H54 (cell line): ENCODE results near the gene GALR3.
A peak's percentile ranks its signal among the peaks of the same experiment; 100 is the strongest.

Experiments used
- DNase-seq: peaks from one replicate; pipeline ENCODE4 v3.0.0; 2011; ENCODE audit warnings: low spot score, mixed read lengths; ENCODE audit not compliant: insufficient read length
- FAIRE-seq: peaks from 3 replicates; lab custom pipeline; 2011; peaks lifted over from hg19 to GRCh38; lab: Jason Lieb, UNC
- POLR2A ChIP-seq: IDR thresholded peaks from 2 replicates; pipeline ENCODE4 v1.6.1; 2011; ENCODE audit warnings: low read depth, mild to moderate bottlenecking, low read length

GALR3 gene, protein sequence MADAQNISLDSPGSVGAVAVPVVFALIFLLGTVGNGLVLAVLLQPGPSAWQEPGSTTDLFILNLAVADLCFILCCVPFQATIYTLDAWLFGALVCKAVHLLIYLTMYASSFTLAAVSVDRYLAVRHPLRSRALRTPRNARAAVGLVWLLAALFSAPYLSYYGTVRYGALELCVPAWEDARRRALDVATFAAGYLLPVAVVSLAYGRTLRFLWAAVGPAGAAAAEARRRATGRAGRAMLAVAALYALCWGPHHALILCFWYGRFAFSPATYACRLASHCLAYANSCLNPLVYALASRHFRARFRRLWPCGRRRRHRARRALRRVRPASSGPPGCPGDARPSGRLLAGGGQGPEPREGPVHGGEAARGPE

DNA sequence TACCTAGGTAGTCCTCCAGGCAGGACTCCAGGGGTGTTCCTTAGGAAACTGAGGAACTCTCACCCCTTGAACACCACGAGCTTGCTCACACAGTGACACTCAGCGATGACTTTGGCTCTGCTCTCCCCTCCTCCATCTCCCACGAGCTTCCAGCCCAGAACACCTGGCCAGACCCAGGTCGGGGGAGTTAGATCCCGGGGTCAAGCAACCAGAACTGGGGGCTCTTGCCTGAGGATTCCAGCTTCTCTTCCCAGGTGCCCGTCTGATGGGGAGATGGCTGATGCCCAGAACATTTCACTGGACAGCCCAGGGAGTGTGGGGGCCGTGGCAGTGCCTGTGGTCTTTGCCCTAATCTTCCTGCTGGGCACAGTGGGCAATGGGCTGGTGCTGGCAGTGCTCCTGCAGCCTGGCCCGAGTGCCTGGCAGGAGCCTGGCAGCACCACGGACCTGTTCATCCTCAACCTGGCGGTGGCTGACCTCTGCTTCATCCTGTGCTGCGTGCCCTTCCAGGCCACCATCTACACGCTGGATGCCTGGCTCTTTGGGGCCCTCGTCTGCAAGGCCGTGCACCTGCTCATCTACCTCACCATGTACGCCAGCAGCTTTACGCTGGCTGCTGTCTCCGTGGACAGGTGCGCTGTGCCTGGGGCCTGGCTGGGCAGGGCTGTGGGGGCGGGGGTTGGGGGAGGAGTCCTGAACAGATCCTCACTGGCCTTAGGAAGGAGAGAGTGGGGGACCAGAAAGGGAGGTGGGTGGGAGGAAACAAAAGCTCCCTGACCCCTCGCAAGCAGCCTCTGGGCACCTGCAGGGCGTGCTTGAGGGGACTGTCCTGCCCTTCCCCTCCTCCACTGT lies at the start of gene GALR3:
Gene GALR3, plus strand, starts transcription at position 249 of the 852 bp plus-strand sequence. Its CDS starts 25 bp downstream, at position 274.
- DNase-seq (no peak), FAIRE-seq (no peak)
- TF ChIP-seq POLR2A: no peak

DNA sequence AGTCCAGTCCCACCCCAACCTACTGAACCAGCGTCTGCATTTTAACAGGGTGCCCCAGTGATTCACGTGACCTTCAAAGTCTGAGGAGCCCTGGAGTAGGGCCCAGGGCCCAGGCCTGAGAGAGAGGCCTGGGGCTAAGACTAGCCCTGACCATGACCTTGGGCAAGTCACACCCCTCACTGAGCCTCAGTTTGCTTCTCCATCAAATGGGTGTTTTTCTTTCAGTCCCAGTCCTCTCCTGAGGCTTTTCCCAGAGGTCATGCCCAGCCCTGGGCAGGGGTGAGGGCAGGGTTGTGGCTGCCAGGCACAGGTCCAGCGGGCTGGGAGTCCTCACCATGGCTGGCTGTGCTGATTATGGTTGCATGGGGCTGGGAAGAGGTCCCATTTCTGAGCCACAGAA lies 48.5 kb upstream of the GALR3 start:
- TF ChIP-seq POLR2A: no peak
- no peak for DNase-seq
- no peak for FAIRE-seq

DNA sequence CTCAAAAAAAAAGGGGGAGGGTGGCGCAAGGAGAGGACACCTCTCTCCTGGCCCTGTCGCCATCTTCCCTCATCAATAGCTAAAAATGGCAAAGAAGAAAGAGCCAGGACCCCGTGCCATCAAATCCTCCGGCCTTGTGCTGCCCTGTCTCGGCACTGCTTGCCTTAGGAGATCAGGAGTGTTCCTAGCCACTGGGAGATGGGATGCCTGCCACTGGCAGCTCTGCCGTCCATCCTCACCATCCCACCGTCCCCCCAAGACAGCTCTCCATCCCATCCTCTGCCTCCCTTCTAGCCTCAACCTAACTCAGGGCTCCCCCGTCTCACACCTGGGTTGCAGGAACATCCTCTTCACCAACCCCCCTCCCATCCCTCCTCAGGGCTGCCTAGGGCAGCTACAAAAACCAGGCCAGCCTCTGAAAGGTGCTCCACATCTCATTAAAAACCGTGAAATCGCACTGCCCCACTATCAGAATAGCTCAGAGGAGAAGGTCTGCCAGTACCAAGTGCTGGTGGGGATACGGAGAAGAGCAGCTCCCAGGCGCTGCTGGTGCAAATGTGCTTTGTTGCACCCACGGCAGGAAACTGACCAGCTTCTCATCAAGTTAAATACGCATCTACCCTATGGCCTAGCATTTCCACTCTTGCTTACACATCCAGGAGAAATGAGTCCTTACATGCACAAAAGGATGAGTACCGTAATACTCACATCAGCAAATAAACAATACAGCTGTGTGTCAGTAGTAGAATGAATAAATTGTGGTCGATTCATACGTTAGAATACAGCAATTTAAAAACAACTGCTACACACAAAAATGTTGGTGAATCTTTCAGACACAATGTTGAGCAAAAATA lies 47.2 kb upstream of the GALR3 start:
- TF ChIP-seq POLR2A: no peak
- DNase-seq (no peak), FAIRE-seq (peak; percentile 52)

DNA sequence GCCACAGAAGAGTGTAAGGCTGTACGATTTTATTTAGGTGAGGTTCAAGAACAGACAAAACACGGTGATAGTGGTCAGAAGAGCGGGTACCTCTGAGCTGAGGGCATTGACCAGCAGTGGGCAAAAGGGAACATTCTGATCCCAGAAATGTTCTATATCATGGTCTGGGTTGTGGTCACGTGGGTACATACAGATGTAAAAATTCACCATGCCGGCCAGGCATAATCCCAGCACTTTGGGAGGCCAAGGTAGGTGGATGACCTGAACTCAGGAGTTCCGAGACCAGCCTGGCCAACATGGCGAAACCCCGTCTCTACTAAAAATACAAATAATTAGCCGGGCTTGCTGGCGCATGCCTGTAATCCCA lies 46.6 kb upstream of the GALR3 start:
- FAIRE-seq: no peak
- DNase-seq: no peak
- TF ChIP-seq POLR2A: no peak

DNA sequence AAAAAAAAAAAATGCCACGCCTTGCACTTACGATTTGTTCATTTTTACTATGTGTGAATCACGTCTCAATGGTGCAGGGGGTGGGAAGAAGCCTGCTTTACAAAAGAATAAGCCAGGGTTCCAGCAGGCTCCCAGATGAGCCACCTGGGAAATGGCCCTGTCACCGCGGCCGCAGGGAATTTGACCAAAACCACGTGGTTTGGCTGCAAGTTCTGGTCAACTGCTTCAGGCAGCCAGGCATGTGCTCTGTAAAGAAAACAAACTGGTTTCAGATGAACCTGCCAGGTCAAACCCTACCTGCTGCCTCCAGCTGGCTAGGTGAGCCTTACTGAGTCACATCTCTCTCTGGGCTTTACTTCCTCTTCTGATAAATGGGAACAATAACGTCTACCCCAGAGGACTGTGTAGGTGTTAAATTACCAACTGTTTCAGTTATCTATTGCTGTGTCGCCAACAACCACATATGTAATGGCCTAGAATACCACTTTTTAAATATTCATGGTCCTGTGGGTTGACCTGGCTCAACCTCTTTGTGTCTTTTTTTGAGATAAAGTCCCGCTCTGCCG lies 46.0 kb upstream of the GALR3 start:
- FAIRE-seq (peak; percentile 72), DNase-seq (peak; percentile 48)
- TF ChIP-seq POLR2A: no peak

DNA sequence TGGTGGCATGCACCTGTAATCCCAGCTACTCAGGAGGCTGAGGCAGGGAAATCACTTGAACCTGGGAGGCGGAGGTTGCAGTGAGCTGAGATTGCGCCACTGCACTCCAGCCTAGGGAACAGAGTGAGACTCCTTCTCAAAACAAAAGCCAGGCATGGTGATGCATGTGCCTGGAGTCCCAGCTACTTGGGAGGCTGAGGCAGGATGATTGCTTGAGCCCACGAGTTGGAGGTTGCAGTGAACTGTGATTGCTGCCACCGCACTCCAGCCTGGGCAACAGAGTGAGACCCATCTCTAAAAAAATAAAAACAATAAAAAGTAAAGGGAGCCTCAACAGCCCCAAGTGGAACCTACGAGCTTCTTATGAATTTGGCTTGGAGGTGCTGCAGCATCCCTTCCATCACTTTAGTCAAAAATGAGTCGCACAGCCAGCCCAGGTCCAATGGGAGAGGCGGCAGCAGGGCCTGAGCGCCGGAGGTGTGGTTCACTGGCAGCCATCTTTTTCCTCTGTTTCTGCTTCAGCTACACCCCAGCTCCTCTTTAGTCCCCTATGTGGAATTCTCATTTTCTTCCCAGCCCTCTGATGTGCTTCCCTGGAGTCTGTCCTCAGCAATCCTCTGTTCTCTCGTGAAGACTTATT lies 44.7 kb upstream of the GALR3 start:
- TF ChIP-seq POLR2A: no peak
- DNase-seq: no peak

DNA sequence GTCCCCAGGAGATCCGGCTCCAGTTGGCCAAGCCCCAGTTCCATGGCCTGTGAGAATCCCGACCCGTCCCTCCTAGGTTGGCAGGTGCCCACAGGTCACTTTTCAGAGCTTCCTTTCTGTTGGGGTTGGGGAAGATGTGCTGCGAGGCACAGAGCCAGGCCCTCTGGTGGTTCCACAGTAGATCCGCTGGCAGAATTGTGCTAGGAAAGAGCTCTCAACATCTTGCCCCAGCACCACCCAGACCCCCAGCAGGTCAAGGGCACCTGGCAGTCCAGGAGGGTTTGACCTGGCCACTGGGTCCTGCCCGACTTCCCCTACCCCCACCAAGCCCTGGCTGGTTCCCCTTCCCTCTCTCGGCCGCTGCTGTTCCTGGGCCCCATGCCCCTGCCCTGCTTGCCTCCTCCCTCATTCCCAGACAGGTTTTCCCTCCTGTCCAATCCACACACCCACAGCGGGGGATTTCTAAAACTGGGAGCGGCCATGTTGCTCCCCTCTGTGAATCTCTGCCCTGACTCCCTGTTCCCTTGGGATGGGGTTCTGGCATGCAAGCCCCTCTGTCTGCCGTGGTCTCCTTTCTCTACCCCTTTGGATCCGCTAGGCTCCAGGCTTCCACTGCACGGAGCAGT lies 41.6 kb upstream of the GALR3 start:
- no peak for TF ChIP-seq POLR2A
- no peak for DNase-seq

More for the DNA sequence above, 44.7 kb upstream of the GALR3 start:
- FAIRE-seq: no peak

DNA sequence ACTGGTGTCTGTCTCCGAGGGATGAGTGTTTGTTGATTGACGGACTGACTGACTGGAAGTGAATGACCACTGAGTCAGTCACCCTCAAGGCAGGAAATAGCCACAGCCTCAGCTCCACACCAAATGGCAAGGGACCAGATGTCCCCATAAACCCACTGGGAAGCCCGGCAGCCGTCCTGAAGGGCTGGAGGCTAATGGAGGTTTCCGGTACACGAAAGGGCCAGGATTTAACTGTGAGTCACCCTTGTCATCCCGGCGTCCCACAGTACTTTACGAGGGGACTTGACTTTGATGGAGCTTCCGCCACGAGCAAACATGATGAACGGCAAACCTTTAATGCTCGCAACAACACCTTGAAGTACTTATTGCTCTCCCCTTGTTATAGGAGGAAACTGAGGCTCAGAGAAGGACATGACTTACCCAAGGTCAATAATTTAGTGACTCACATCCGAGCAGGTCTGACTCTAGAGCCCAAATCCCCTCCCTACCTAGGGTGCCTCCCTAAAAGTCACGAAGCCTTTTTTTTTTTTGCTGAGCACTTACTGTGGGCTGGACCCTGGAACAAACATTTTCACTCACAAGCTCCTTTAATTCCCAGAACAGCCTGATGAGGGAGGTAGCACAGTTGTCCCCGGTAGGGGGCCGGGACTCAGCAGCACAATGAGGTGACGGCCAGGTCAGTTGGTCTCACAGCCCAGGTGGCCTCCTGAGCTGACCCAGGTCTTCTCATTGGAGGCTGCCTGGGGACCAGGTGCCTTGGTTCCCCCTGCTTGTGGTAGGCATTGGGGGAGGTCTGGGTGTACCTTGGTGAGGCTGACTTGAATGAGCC lies 40.6 kb upstream of the GALR3 start:
- FAIRE-seq (peak; percentile 71), DNase-seq (peak; percentile 55)
- TF ChIP-seq POLR2A: no peak

More for the DNA sequence above, 41.6 kb upstream of the GALR3 start:
- FAIRE-seq: no peak

DNA sequence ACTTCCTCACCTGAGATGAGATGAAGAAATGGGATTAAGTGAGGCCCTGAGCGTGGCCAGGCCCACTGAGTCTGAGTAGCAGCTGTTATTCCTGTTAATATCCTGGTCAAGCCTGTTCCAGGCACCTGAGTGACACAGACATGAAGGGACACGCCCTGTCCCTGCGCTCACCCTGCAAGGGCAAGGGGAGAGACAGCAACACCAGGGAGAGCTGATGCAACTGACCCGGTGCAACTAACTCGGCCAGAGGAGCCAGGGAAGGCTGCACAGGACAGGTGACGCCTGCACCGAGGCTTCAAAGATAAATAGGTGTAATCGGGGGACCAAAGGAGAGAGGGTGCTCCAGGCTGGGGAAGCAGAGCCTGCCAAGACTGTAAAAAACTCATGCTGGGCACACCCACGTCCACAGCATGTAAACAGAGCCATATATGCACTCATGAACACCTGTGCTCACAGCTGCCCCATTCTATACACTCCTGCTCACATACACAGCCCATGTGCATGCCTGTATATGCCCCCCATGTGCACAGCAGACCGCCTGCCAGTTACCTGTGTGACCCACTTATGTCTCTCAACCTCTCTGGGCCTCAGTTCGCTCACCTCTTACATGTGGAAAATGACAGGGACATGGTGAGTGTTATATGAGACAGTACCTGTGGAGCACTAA lies 38.2 kb upstream of the GALR3 start:
- DNase-seq (no peak), FAIRE-seq (no peak)
- TF ChIP-seq POLR2A: no peak

DNA sequence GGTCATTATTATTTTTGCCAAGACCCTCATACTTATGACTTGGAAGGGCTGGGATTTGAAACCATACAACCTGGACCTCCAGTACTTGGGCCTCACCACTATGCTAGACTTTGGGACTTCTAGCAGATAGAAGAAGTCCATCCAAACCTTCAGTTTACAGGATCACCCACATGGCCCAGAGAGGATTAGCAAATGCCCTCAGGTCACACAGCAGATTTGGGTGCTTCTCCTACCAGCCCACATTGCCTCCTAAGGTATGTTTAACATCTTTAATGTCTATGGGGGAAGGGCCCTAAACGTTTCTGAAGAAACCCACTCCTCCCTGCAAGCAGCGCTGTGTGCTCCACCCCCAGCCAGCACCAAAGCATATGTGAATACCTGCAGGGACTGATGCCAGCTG lies 32.9 kb upstream of the GALR3 start:
- FAIRE-seq (no peak), DNase-seq (no peak)
- no peak for TF ChIP-seq POLR2A

DNA sequence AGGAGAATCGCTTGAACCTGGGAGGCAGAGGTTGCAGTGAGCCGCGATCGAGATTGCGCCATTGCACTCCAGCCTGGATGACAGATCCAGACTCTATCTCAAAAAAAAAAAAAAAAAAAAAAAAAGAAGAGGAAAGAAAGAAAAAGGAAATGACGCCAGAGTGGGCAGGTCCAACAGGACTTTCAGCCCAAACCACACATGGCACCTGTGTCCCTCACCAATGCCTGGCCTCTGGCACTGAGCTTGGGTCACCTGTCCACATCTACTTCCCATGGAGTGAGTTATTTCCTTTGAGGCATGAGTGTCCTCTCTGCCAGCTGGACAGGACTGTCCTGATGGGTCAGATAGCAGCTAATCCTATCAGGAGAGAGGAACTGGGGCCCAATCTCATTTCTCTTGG lies 30.7 kb upstream of the GALR3 start:
- no peak for FAIRE-seq

DNA sequence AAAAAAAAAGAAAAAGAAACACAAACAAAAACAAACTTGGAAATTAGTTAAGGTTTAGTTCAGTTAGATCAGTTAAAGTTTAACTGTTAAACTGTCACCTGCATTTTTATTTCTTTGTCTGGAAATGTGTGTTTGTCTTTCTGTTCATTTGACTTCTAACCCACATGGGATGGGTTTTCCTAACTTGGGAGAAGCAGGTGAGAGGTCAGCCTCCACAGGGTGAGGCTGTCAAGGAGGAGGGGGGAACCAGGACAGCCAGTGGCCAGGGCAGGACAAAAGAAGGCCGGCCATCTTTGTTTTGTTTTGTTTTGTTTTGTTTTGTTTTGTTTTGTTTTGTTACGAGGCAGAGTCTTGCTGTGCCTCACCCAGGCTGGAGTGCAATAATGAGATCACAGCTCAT lies 28.8 kb upstream of the GALR3 start:
- no peak for TF ChIP-seq POLR2A
- DNase-seq (no peak), FAIRE-seq (no peak)

More for the DNA sequence above, 30.7 kb upstream of the GALR3 start:
- no peak for DNase-seq
- TF ChIP-seq POLR2A: no peak
